RCC 7860 (cell line): ENCODE measurements around the gene PIGC.

Source experiments
- DNase-seq: peaks from one replicate; pipeline ENCODE4 v3.0.0-alpha.2; 2015; ENCODE audit warnings: low spot score
- FAIRE-seq: peaks from 2 replicates; lab custom pipeline; 2012; peaks lifted over from hg19 to GRCh38; lab: Jason Lieb, UNC

Gene PIGC

DNA sequence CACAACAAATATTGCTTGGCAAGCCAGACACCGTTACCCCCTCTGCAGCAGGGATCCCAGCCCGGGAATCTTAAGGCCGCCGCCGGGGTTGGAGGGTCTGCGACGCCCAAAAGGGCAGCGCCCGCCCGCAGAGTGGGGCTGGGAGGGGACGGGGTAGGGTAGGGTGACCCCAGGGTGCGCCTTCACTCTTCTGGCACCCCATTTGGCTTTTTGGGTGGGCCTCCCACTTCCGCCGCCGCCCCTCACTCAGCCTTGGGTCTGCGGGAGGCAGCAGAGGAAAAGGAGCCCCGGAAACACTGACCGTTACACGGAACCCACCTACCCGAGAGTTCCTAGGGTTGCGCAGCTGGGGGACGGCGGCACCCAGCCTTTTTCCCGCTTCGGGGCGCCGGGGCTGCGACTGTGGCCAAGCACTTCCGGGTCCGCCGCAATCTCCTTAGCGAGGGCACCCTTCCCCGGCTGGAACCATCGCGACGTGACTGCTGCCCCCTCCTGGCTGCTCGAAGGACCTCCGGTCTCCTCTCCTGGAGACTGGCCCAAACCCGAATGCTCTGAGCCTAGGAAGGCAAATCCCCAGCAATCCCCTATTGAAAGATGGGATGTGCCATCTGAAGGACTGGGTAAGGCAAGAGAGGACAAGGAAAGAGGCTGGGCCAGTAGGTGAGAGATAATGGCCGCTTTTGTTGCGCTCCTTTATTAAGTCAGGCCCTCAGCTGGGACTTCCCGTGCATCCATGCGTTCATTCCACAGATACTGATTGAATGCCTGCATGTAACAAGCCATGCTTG, at the start of gene PIGC:
PIGC (minus strand) TSS at position 404 of the 788 bp plus-strand sequence. CDS start 1,447 bp downstream, outside the sequence.
- peak; percentile 79 for DNase-seq
- FAIRE-seq = peak; percentile 61

DNA sequence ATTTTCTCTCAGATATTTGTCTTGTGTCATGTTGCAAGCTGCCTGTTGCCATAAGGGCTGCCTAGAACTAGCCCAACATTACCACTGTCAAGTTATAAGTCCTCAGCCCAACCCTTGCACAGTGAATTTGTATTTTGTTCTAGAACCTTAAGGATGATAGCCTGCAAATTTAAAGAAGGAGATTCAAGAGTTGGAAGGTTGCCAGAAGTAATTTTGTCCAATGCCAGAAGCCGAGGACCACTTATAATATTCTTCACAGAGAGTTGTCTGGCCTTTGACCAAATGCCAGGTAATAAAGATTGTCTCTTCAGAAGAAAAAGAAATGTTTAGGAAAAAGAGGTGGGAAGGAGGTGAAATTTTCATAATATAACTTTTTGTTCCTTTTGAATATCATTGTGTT, 48.6 kb upstream of the PIGC start:
- DNase-seq = no peak

DNA sequence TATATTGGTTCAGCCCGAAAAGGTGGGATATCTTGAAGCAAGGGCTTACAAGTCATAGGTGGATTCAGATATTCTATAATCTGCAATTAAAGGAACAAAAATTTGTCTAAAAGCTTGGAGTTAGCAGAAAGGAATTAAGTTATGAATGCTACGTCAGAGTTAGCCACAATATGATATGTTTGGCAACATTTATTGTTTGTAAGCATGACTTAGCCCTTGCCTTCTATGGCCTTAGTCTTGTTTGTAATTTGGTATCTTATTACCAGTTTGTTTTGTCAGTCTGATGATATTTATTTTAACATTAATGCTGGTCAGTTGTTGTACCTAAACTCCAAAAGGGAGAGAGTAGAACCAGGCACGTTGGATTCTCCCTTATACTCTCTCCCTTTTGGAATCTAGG, 46.0 kb upstream of the PIGC start:
- DNase-seq (no peak), FAIRE-seq (no peak)

More for the DNA sequence above, 48.6 kb upstream of the PIGC start:
- no peak for FAIRE-seq

DNA sequence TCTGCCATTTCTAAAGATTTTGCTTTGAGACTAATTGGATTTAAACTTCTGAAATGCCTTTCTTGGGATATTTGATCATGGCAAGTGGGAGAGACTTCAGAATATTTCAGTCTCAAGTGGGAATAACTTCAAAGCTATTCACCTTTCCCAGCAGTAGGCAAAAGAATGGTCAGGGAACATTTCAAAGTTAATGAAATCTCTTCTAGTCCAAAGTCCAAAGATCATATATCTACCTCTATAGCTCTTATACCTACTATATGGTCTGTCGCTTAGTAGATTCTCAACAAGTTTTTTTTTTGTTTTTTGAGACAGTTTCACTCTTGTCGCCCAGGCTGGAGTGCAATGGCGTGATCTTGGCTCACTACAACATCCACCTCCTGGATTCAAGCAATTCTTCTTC, 44.5 kb upstream of the PIGC start:
- DNase-seq (no peak), FAIRE-seq (no peak)

DNA sequence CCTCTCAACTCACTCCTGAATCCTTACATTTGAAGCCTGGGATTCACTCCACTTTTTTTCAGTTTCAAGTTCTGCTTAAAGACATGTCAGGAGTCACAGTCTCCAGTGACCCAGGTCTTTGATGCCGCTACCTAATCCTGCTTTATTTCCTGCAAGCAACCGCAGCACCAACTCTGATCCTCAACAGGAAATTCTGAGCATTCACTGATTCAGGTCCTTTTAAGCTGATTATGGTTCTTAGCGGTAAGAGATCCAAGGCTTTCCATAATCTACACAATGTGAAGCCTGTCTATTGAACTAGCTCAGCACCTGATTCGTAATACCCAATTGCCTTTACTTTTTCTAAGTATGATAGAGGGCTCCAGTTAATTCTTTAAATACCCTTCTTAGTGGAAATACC, 43.7 kb upstream of the PIGC start:
- no peak for FAIRE-seq
- no peak for DNase-seq

DNA sequence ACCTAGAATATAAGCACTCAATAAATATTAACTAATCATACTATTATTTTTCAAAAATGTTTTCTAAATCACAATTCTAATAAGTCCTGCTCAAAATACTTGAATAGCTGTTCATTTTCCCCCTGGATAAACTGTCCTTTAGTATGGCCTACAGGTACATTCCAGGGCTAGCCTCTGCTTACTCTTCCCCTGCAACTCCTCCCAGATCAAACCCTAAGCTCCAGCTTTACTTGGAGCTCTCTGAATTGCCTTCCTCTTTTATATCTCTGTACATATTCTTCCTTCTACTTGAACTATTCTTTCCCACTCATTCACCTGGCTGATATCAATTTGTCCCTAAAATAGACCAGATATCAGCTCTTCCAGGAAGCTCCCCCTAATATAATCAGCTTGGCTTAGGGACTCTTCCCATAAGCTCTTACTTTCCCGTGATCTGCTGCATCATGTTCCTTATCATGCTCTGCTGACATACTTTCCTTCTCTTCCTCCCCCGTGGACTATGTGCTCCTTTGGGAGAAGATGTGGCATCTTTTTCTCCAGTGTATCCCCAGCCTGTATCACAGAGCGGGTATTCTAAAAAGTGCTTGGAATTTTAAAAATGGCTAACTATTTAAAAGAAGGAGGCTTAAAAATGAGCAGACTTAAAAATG, 43.1 kb upstream of the PIGC start:
- DNase-seq (no peak), FAIRE-seq (no peak)

DNA sequence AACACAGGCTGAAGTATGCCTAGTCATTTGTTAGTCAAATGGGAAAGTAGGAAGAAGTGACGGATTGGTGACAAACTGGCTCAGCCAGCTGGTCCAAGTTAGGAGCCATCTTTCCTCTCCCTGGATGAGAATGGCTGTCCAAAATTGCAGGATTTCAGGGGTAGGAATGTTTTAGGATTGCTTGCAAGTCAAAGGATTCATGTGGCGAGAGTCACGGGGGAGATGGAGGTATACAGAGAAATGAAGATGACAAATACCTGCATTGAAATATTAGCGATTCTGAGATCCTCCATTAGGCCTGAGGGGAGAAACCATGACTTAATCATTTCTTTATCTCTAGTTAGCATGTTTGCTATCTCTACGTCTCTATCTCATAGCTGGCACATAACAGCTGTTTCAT, 41.8 kb upstream of the PIGC start:
- DNase-seq (no peak), FAIRE-seq (no peak)

DNA sequence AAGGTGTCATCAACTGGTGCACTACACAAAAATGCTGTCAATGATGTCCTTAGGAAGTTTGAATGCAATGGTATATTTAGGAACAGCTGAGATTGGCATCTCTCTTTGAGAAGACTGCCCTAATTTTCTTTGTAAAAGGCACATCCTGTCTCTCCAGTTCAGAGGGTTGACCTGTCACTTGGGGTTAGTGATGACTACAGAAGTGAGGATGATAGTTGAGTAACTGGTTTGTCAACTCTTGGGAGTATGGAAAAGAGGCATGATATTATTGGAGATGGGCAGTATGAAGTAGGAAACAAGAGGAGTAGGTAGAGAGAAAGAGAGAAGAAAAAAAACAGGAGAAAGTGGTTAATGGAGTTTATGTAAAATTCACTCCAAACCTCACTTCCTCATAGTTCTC, 40.4 kb upstream of the PIGC start:
- no peak for FAIRE-seq
- DNase-seq = no peak

DNA sequence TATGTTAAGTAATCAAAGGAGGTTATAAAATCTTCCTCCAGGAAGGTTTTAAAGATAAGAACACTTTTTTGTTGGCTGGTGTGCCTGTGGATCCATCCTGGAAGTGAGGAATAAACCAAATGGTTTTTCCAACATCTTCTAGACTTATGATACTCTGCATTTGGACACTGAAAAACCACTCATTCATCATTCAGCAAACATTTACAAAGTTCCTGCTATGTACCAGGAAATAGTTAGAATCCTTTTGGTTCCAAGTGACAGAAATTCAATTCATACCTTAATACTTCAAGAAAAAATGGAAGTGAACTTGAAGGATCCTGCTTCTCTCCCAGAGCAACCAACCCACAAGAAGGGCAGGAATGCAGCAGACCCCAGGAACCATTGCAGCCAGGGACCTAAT, 39.6 kb upstream of the PIGC start:
- FAIRE-seq = no peak
- no peak for DNase-seq

DNA sequence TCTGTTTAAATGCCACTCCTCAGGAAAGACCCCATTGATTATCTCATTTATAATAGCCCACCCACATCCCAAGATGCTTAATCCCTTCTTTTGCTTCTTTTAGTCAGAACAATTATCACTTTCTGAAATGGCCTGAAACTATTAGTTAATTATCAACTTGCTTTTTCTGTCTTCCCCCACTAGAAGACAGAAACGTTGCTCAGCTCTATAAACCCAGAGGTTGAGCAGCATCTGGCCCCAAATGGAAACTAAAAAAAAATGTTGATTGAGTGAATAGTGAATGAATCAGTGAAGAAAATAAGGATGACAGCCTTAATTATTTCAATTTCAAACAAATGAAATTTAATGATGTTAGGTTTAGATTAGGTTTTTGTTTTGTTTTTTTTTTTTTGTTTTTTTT, 38.2 kb upstream of the PIGC start:
- FAIRE-seq (no peak), DNase-seq (no peak)

DNA sequence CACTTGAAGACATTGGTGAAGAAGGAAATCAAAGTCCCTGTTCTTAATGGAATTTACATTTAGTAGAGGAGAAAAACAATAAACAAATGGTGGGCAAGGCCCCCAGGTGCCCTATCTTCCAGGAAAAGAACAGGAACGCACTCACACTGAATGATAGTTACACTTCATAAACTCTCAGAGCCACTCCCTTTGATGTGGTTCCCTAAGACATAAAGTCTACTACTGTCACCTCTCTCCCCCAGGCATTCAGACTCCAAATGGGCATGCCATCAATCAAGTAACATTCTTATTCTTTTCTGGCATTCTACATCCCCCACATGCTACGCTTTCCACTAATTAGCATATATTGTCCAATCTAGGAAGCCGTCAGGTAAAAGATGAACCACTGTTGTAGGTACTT, 36.6 kb upstream of the PIGC start:
- DNase-seq = no peak
- no peak for FAIRE-seq

DNA sequence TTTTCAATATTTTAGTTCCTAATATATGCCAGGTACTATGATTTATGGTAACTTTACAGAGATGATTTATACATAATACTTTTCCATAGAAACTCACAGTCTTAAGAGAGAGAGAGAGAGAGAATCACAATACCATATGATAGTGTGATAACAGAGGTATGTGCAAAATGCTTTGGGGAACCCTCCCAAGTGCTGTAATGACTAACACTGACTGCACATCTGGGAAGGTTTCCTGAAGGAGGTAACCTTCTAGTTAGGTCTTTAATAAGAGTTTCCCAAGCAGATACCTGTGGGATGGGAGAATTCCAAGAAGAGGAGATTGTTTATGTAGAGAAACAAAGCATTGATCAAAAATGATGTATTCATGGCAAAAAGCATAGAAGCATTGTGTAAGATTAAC, 34.6 kb upstream of the PIGC start:
- FAIRE-seq (no peak), DNase-seq (no peak)

DNA sequence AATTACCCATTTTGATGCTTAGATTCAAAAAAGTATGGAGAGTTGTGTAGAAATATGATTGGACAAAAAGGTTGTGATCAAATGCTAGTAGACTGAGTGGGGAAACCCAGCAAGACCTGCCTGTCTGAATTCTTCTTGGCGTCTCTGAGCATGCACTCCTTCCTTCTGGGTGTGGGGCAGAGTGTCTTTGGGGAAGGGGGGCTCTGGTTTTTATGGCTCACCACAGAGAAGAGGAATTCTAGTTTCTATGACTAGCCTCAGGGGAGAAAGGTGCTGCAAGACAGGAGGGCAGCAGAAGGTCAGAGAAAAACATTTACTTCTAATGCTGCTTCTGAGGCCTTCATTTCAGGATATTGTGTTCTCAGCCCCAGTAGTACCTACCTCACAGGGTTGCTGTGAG, 33.9 kb upstream of the PIGC start:
- no peak for FAIRE-seq
- no peak for DNase-seq

DNA sequence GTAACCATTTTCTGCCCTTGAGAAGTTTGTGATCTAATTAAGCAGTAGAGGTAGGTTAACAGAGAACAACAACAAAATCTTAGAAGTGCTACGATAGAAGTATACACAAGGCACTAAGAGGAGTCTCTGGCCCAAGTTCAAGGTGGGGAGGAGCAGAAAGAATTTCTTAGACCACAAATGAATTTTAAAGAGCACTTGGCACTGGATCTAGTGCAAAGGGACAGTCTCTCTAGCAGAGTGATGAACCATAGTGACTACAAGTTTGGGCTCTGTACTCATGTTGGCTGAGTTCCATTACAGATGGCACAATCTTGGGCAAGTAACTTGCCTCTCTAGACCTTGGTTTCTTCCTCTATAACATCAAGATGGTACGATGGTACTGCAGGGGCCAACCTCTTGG, 33.3 kb upstream of the PIGC start:
- FAIRE-seq (no peak), DNase-seq (no peak)

DNA sequence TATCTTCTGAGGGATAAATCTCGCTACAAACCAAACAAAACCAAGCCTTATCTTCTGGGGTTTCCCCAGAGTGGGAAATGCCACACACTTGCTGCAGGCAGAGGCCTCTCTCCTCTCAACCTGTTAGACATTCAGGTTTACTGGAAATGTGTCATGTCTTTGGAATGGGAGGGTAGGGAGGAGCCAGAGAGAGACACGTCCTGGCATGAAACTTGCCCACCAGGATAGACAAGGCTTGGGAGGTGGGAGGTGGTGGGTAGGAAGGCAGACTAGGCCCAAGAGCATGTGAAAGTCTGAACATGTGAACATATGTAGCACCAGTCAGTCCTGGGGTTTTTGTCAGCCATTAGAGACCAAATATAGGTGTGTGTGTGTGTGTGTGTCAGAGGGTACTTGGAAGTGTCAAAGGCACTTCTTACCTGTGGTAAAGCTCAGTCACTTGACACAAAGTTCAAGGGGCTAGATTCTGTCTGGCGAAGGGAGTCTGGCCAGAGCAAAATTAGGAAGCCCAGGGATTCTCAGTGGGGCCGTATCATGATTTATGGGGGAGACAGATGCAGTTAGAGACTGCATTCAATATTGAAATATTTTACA, 32.4 kb upstream of the PIGC start:
- FAIRE-seq = peak; percentile 83

DNA sequence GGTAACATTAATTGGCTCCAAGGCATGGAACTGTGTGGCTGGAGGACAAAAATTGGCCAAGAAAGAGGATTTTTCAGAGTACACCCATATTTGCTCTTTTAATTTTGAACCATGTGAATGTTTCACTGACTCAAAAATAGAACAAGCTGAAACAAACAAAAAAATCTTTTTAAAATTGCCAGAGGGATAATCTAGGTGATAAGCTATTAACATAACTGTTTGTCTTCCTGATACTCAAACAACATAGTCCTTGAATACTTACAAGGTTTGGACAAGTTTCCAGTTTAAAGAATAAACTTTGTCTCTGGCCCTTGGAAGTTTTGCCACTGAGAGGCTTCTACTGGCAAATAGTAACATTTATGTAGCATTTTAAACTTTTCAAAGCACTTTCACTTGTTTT, 30.0 kb upstream of the PIGC start:
- DNase-seq = no peak
- FAIRE-seq = no peak

More for the DNA sequence above, 32.4 kb upstream of the PIGC start:
- peak; percentile 74 for DNase-seq

DNA sequence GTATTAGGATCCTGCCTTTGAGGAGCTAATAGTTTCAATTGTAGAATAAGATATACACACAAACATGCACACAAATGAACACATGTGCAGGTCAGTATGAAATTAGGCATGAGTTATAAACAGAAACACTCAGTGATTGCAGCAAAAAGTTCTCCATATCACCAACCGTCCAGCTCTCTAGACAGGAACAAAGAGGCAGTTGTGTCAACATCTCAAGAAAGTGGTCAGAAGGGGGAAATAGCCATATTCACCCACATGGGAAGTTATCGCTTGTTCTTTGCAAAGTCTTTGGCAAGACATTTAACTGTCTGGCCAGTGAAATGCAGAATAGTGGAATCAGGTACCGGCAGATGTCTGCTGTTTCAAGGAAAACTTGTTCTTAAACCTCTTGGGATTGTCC, 29.4 kb upstream of the PIGC start:
- FAIRE-seq (no peak), DNase-seq (no peak)

DNA sequence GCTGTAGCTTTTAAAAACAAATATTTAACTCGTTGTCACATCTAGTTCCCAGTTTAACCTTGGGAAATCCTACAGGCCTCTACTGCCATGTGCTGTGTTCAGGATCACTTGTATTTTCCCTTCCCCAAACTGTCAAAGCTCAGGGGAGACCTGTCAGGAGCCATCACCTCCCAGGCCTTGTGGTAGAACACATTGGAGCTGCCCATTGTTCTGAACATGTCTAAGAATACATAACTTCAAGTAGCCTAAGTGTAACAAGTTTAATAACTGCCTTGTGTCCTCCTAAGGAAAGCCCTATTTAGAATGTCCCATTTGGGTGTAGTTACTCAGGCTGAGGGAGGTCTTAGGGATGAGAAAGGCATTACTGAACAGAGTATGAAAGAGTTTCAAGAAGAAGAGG, 28.6 kb upstream of the PIGC start:
- no peak for DNase-seq
- no peak for FAIRE-seq

DNA sequence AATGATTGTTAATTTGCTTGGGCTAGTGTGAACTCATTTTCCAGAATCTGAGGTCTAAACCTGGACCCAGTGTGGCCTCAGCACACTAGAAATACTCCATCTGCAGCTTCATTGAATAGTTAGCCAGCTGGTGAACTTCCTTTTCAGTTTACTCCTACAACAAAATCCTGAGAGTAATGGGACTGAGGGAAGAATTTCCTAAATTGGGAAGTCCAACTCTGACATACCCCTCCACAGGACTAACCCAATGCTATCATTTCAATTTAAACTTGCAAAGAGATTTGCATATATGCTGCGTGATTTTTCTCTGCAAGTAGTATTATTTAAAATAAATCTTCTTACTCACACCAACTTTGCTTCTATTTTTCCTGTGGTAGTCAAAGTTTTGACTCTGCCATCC, 27.8 kb upstream of the PIGC start:
- no peak for FAIRE-seq

DNA sequence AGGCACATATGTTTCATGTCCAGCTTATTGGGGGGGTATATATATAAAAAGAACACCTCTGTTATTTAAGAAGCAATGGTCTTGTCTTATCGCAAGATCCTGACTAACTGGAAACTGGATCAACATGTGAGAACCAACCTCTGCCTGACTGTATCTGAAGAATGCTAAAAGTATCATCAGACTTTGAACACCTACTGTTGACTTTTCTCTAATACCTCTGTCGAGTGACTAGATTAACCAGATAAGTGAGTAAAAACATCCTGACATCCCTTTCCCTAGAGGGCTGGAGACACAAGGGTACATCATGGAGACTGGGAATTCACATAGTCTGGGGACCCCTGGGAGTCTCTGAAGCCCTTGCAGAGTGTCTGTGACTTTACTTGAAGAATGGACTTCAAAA, 26.3 kb upstream of the PIGC start:
- no peak for DNase-seq
- no peak for FAIRE-seq

More for the DNA sequence above, 27.8 kb upstream of the PIGC start:
- DNase-seq = no peak

DNA sequence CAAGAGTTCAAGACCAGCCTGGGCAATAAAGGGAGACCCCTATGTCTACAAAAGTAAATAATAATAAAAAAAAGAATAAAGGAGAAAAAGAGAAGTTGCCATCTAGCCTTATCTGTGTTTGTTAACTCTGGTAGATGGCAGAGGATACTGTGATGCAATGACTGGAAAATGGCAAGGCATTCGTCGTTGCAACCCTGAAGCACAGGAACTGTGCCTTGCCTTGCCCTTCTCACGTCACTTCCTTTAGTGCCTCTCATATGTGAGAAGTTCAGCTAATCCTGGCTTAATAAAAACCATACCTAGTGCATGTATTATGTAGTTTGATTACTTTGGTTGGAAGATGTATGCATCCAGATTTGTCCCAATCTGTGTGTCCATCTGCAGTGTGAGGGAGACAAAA, 25.8 kb upstream of the PIGC start:
- no peak for DNase-seq

DNA sequence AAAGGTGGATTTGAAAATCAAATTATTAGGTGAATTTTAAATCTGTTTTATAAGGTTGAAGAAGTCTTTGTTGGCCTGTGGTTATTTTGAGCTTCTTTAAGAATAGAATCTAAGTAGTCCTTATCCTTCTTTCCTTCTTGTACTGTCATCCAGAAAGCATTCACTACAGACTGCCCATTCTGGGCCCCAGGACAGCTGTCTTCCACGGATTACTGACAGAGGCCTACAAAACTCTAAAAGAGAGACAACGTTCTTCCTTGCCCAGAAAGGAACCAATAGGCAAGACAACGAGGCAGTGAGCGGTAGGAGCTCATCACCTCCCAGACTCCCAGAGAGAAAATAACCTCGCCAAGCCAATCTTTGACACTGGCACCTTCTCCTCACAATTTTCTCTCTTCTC, 24.4 kb upstream of the PIGC start:
- no peak for FAIRE-seq

More for the DNA sequence above, 25.8 kb upstream of the PIGC start:
- no peak for FAIRE-seq

More for the DNA sequence above, 24.4 kb upstream of the PIGC start:
- no peak for DNase-seq
